Measurements from ENCODE around the gene IGHMBP2. TPM values are rescaled to one million over a fixed set of nuclear protein-coding genes. Genes with fewer than 3 reads are reported as not detected.

Gene IGHMBP2
- total and polyA plus RNA-seq, 2 experiments from 2014 or later: 12.4 to 13.5 TPM

GRCh38 chr11:68913188-68913587 is 9.5 kb downstream of the IGHMBP2 start:
- no peaks in the 10 kb centered on the region for H3K27me3 ChIP-seq
- no peak for DNase-seq (ENCODE audit: low spot score)
- no peak overlapping the region for H3K4me2 ChIP-seq
- H3K36me3 ChIP-seq (replicated peaks; ENCODE audit: insufficient read depth, low read depth): no peaks in the 10 kb centered on the region
- WGBS (ENCODE audit: low lambda C conversion rate, missing lambda C conversion rate): 98% methylated on average over 5 of the region's 5 CpGs
- no peak overlapping the region for H3K27ac ChIP-seq
- H3K9me2 ChIP-seq (replicated peaks; ENCODE audit: insufficient read depth): no peaks in the 10 kb centered on the region
- TF ChIP-seq EZH2phosphoT487 (IDR thresholded peaks at IDR 0.05; ENCODE audit: low read depth, severe bottlenecking, unreplicated experiment) (no peak), EZH2 (IDR thresholded peaks at IDR 0.05; ENCODE audit: borderline replicate concordance) (no peak)
- TF ChIP-seq, protein P1, sequence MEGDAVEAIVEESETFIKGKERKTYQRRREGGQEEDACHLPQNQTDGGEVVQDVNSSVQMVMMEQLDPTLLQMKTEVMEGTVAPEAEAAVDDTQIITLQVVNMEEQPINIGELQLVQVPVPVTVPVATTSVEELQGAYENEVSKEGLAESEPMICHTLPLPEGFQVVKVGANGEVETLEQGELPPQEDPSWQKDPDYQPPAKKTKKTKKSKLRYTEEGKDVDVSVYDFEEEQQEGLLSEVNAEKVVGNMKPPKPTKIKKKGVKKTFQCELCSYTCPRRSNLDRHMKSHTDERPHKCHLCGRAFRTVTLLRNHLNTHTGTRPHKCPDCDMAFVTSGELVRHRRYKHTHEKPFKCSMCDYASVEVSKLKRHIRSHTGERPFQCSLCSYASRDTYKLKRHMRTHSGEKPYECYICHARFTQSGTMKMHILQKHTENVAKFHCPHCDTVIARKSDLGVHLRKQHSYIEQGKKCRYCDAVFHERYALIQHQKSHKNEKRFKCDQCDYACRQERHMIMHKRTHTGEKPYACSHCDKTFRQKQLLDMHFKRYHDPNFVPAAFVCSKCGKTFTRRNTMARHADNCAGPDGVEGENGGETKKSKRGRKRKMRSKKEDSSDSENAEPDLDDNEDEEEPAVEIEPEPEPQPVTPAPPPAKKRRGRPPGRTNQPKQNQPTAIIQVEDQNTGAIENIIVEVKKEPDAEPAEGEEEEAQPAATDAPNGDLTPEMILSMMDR (IDR thresholded peaks at IDR 0.05; ENCODE audit: poor library complexity): no peak
- H3K4me1 ChIP-seq (ENCODE audit: insufficient read depth): no peaks in the 10 kb centered on the region
- H2AFZ ChIP-seq: no peak overlapping the region
- no peaks in the 10 kb centered on the region for H3K79me2 ChIP-seq
- no peaks in the 10 kb centered on the region for H4K20me1 ChIP-seq (ENCODE audit: insufficient read depth, poor library complexity, severe bottlenecking)
- no peak overlapping the region for H3K4me3 ChIP-seq
- no peaks in the 10 kb centered on the region for H3K9me3 ChIP-seq (ENCODE audit: low read depth)

DNA sequence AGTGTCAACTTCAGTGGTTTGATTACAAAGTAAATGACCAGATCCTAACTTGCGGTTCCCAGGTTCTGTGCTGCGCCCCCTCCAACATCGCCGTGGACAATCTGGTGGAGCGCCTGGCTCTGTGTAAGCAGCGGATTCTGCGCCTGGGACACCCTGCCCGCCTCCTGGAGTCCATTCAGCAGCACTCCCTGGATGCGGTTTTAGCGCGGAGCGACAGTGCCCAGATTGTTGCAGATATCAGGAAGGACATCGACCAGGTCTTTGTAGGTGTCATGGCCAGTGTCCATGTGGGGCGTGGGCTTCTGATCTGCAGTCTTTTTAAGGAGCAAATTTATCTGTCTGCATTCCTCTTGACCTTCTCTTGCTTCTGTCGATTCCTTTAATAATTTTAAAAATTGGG is 11.1 kb downstream of the IGHMBP2 start:
- no peaks in the 10 kb centered on the region for H3K79me2 ChIP-seq
- H3K27ac ChIP-seq: no peak overlapping the region
- H3K4me3 ChIP-seq: no peak overlapping the region
- H2AFZ ChIP-seq: no peak overlapping the region
- no peak for DNase-seq (ENCODE audit: low spot score)
- TF ChIP-seq EZH2phosphoT487 (IDR thresholded peaks at IDR 0.05; ENCODE audit: low read depth, severe bottlenecking, unreplicated experiment) (no peak), EZH2 (IDR thresholded peaks at IDR 0.05; ENCODE audit: borderline replicate concordance) (no peak)
- TF ChIP-seq, protein P1 (IDR thresholded peaks at IDR 0.05; ENCODE audit: poor library complexity): no peak
- 99% methylated on average over 15 of the region's 15 CpGs for WGBS (ENCODE audit: low lambda C conversion rate, missing lambda C conversion rate)
- H3K27me3 ChIP-seq: no peaks in the 10 kb centered on the region
- H3K9me2 ChIP-seq (replicated peaks; ENCODE audit: insufficient read depth): no peaks in the 10 kb centered on the region
- no peaks in the 10 kb centered on the region for H3K4me1 ChIP-seq (ENCODE audit: insufficient read depth)
- H4K20me1 ChIP-seq (ENCODE audit: insufficient read depth, poor library complexity, severe bottlenecking): no peaks in the 10 kb centered on the region
- H3K9me3 ChIP-seq (ENCODE audit: low read depth): no peaks in the 10 kb centered on the region
- no peaks in the 10 kb centered on the region for H3K36me3 ChIP-seq (replicated peaks; ENCODE audit: insufficient read depth, low read depth)
- no peak overlapping the region for H3K4me2 ChIP-seq

DNA sequence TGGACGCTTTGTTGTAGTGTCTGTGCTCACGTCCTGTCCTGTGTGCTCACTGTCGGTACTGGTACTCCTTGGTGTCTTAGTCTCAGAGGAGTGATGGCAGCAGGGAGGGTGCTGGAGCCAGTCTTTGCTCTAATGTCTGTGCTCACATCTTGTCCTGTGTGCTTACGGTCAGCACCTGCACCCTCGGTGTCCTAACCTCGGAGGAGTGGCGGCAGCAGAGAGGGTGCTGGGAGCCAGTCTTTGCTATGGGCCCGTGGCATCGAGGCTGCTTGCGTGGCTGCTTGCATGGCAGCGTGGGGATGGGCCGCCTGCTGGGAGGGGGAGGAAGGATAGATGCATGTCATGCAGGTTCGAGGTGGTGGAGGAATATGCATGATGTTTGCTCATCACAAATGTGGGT is 12.7 kb downstream of the IGHMBP2 start:
- WGBS (ENCODE audit: low lambda C conversion rate, missing lambda C conversion rate): 92% methylated on average over 13 of the region's 13 CpGs
- Histone ChIP-seq H3K4me2 (no peak overlapping the region), H3K4me3 (no peak overlapping the region), H3K9me2 (replicated peaks; ENCODE audit: insufficient read depth) (no peaks in the 10 kb centered on the region), H3K36me3 (replicated peaks; ENCODE audit: insufficient read depth, low read depth) (no peaks in the 10 kb centered on the region), H3K27ac (no peak overlapping the region), H2AFZ (no peak overlapping the region), H4K20me1 (ENCODE audit: insufficient read depth, poor library complexity, severe bottlenecking) (no peaks in the 10 kb centered on the region), H3K4me1 (ENCODE audit: insufficient read depth) (no peaks in the 10 kb centered on the region), H3K9me3 (ENCODE audit: low read depth) (no peaks in the 10 kb centered on the region), H3K27me3 (no peaks in the 10 kb centered on the region), H3K79me2 (no peaks in the 10 kb centered on the region)
- TF ChIP-seq EZH2 (IDR thresholded peaks at IDR 0.05; ENCODE audit: borderline replicate concordance) (no peak), EZH2phosphoT487 (IDR thresholded peaks at IDR 0.05; ENCODE audit: low read depth, severe bottlenecking, unreplicated experiment) (no peak)
- TF ChIP-seq, protein P1 (IDR thresholded peaks at IDR 0.05; ENCODE audit: poor library complexity): no peak
- no peak for DNase-seq (ENCODE audit: low spot score)

DNA sequence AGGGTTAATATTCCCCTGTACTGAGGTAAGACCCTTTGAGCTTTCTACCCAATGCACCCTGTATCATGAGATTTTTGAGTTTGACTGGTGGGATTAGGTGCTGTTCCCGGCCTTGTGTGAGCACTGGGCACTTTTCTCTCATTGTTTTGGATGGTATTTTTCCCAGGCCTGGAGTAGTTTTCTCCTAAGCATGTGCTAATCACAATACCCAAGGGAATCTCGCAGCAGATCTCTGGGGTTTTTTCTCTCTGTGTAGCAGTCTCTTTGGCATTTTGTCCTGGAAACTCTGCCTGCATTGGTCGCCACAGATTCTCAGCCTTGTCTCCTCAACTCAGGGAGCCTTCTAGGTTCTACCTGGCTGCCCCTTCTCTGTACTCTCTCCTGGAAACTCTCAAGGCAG is 19.9 kb downstream of the IGHMBP2 start:
- Histone ChIP-seq H3K4me3 (no peak overlapping the region), H3K4me2 (no peak overlapping the region), H2AFZ (no peak overlapping the region), H4K20me1 (ENCODE audit: insufficient read depth, poor library complexity, severe bottlenecking) (no peaks in the 10 kb centered on the region), H3K79me2 (no peaks in the 10 kb centered on the region), H3K9me3 (ENCODE audit: low read depth) (peaks cover 20% of the 10 kb centered on the region), H3K9me2 (replicated peaks; ENCODE audit: insufficient read depth) (no peaks in the 10 kb centered on the region), H3K27ac (no peak overlapping the region), H3K4me1 (ENCODE audit: insufficient read depth) (no peaks in the 10 kb centered on the region), H3K36me3 (replicated peaks; ENCODE audit: insufficient read depth, low read depth) (no peaks in the 10 kb centered on the region), H3K27me3 (no peaks in the 10 kb centered on the region)
- no peak for DNase-seq (ENCODE audit: low spot score)
- TF ChIP-seq, protein P1 (IDR thresholded peaks at IDR 0.05; ENCODE audit: poor library complexity): no peak
- no peak for TF ChIP-seq EZH2 (IDR thresholded peaks at IDR 0.05; ENCODE audit: borderline replicate concordance)
- TF ChIP-seq EZH2phosphoT487 (IDR thresholded peaks at IDR 0.05; ENCODE audit: low read depth, severe bottlenecking, unreplicated experiment): no peak
- 98% methylated on average over 3 of the region's 3 CpGs for WGBS (ENCODE audit: low lambda C conversion rate, missing lambda C conversion rate)
